ENCODE results near the gene CLEC7A. TPM values are rescaled to one million over a fixed set of nuclear protein-coding genes. Genes with fewer than 3 reads are reported as not detected.

Gene CLEC7A
- total RNA-seq, 2 experiments from 2014 or later = not detected

DNA sequence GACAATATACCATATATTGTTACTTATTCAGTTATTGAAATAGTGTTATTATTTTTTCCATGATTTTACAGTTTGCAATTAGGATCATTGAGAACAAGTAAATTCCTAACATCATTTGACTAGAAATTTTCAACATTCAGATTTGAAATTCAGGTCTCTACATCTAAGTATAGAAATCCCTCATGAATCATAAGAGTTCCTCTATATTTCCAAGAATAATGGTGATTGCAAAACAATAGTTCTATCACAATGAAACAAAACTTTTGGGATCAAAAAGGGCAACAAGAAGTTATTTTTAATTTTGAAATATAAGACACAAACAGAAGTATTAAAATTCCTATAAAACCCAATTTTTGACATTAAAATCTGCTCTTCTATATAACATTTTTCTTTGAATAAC is 42.0 kb downstream of the CLEC7A start:
- no peak overlapping the region for H3K27ac Mint-ChIP-seq
- H3K9me3 Mint-ChIP-seq (ENCODE audit: low read depth) = peaks cover 8% of the 10 kb centered on the region
- ChIA-PET CTCF (no interaction called here), POLR2A (no interaction called here)
- ATAC-seq (no peak), DNase-seq (no peak)
- peaks cover 5% of the 10 kb centered on the region for H3K27me3 Mint-ChIP-seq
- intact Hi-C loops (cut with DNase I, micrococcal nuclease) = no loop called here
- H3K4me1 Mint-ChIP-seq = no peaks in the 10 kb centered on the region
- no peaks in the 10 kb centered on the region for H3K36me3 Mint-ChIP-seq (ENCODE audit: low read depth)
- H3K4me3 Mint-ChIP-seq = no peak overlapping the region

DNA sequence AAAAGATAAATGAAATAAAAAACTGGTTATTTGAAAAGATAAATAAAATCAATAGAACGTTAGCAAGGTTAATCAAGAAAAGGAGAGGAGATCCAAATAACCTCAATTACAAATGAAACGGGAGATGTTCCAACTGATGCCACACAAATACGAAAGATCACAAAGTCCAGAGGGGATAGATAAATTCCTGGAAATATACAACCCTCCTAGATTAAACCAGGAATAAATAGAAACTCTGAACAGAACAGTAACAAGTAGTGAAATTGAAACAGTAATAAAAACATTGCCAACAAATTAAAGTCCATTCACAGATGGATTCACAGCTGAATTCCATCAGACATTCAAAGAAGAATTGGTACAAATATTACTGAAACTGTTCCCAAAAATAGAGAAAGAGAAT is 43.6 kb downstream of the CLEC7A start:
- DNase-seq (no peak), ATAC-seq (no peak)
- ChIA-PET POLR2A (no interaction called here), CTCF (no interaction called here)
- intact Hi-C loops (cut with DNase I, micrococcal nuclease) = no loop called here
- Mint-ChIP-seq H3K4me3 (no peak overlapping the region), H3K27ac (no peak overlapping the region), H3K4me1 (no peaks in the 10 kb centered on the region), H3K9me3 (ENCODE audit: low read depth) (peaks cover 8% of the 10 kb centered on the region), H3K36me3 (ENCODE audit: low read depth) (no peaks in the 10 kb centered on the region), H3K27me3 (peaks cover 5% of the 10 kb centered on the region)

DNA sequence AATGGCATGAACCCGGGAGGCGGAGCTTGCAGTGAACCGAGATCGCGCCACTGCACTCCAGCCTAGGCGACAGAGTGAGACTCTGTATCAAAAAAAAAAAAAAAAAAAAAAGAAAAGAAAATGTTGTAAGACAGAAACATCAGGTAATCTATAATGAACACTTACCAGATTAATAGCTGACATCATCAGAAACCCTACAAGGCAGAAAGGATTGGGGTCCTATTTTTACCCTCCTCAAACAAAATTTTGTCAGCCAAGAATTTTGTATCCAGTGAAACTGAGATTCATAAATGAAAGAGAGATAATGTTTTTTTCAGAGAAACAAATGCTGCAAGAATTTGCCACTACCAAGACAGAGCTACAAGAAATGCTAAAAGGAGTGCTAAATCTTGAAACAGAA is 45.3 kb downstream of the CLEC7A start:
- Mint-ChIP-seq H3K9me3 (ENCODE audit: low read depth) (peaks cover 8% of the 10 kb centered on the region), H3K27ac (no peak overlapping the region), H3K36me3 (ENCODE audit: low read depth) (no peaks in the 10 kb centered on the region), H3K4me1 (no peaks in the 10 kb centered on the region), H3K27me3 (peaks cover 6% of the 10 kb centered on the region), H3K4me3 (no peak overlapping the region)
- ATAC-seq (no peak), DNase-seq (no peak)
- ChIA-PET CTCF (no interaction called here), POLR2A (no interaction called here)
- intact Hi-C loops (cut with DNase I, micrococcal nuclease) = no loop called here

DNA sequence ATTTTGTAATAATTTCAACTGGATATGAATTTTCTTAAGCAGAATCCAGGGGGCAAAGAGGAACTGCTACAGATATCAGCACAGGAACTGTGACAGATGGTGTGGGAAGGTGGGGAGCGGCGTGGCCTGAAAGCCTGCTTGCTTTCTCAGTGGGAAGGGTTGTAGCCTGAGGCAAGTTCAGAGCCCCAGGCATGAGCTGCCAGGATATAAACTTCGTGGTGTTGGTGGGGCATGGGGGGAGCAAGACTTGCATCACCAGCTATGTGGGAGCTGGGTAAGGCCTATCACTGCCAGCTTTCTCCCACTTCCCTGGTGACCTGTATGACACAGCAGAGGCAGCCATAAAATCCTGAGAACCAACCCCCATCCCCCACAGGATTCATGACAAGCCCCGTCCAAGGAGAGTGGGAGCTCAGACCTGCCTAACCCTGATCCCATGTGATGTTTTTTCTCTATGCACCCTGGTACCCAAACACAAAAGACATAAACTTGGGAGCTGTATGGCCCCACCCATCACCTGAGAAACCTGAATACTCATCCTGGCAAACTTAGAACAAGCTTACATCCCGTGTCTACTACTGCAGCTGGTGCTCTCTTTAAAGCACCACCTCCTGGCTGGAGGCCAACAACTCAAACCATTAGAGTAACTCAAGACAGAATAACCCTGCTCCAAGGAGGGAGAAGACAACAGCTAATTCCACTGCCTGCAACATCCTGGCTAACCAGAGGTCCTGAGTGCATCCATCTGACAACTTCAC is 47.7 kb downstream of the CLEC7A start:
- ATAC-seq (no peak), DNase-seq (no peak)
- Mint-ChIP-seq H3K9me3 (ENCODE audit: low read depth) (peaks cover 8% of the 10 kb centered on the region), H3K27ac (no peak overlapping the region), H3K27me3 (peaks cover 8% of the 10 kb centered on the region), H3K4me1 (no peaks in the 10 kb centered on the region), H3K4me3 (no peak overlapping the region), H3K36me3 (ENCODE audit: low read depth) (no peaks in the 10 kb centered on the region)
- intact Hi-C loops (cut with DNase I, micrococcal nuclease) = no loop called here
- CTCF ChIA-PET = interaction anchor here (1.4 kb wide), 1 partner anchor 71 kb away, joined by 4 read pairs; no protein-coding TSS in a partner anchor
- POLR2A ChIA-PET = no interaction called here

DNA sequence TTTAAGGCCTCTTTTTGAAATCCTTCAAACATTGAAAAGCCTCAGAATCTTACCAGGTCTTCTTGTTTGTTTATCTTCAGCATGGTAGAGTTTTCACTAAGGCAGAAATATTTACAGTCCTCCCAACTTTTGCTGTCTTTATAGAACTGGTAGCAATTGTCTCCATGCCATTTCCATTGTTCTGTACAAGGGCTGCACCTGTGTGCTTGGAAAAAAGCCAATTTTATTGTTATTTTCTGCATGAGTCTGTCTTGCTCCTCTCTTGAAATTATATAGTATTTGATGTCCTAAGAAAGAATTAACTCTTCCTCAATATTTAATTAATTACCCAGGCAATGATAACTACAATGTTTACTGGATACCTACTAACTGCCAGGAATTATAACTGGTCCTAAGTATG is 54.5 kb downstream of the CLEC7A start:
- ChIA-PET CTCF (no interaction called here), POLR2A (no interaction called here)
- H3K27ac Mint-ChIP-seq = no peak overlapping the region
- intact Hi-C loops (cut with DNase I, micrococcal nuclease) = no loop called here
- H3K36me3 Mint-ChIP-seq (ENCODE audit: low read depth) = no peaks in the 10 kb centered on the region
- ATAC-seq = no peak
- H3K27me3 Mint-ChIP-seq = peaks cover 5% of the 10 kb centered on the region
- H3K4me3 Mint-ChIP-seq = no peak overlapping the region
- no peaks in the 10 kb centered on the region for H3K9me3 Mint-ChIP-seq (ENCODE audit: low read depth)
- H3K4me1 Mint-ChIP-seq = no peaks in the 10 kb centered on the region
- DNase-seq = no peak

DNA sequence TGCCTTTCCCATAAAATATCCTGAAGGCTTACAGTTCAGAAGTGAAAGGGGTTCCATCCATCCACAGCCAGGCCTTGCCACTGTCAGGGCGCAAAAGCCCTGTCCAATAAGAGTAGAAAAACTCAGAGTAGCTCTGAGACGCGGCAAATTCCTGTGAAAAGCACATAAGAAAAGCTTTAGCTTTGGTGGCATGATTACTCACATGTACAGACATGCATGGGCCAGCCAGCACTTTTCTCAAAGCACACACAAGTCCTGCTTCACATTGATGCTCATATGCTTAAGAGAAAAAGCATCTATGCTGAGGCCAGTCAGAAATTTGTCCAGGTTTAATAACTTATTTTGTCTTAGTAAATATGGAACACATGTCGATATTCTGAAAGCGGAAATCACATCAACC is 56.7 kb downstream of the CLEC7A start:
- no peak overlapping the region for H3K27ac Mint-ChIP-seq
- POLR2A ChIA-PET = no interaction called here
- CTCF ChIA-PET = interaction anchor here (0.9 kb wide), 1 partner anchor 21 kb away, joined by 3 read pairs; no protein-coding TSS in a partner anchor
- no peaks in the 10 kb centered on the region for H3K4me1 Mint-ChIP-seq
- no peaks in the 10 kb centered on the region for H3K36me3 Mint-ChIP-seq (ENCODE audit: low read depth)
- intact Hi-C loops (cut with DNase I, micrococcal nuclease) = no loop called here
- H3K4me3 Mint-ChIP-seq = no peak overlapping the region
- no peaks in the 10 kb centered on the region for H3K9me3 Mint-ChIP-seq (ENCODE audit: low read depth)
- H3K27me3 Mint-ChIP-seq = peaks cover 11% of the 10 kb centered on the region
- ATAC-seq = no peak
- DNase-seq = no peak

DNA sequence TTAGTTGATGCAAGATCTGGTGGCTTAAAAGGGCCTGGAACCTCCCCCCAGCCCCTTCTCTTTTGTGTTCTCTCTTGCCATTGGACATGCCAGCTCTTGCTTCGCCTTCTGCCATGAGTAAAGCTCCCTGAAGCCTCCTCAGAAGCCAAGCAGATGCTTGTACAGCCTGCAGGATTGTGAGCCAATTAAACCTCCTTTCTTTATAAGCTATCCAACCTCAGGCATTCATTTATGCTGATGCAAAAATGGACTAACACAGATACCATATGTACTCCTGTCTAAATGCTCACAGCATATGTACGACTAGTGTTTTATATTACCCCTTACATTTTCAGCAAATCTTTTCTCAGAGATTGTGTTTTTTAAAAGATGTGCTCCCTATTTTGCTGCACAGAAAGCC is 57.9 kb downstream of the CLEC7A start:
- H3K27ac Mint-ChIP-seq = no peak overlapping the region
- no peaks in the 10 kb centered on the region for H3K36me3 Mint-ChIP-seq (ENCODE audit: low read depth)
- no peak for ATAC-seq
- peaks cover 17% of the 10 kb centered on the region for H3K27me3 Mint-ChIP-seq
- POLR2A ChIA-PET = no interaction called here
- no peak overlapping the region for H3K4me3 Mint-ChIP-seq
- no peak for DNase-seq
- no peaks in the 10 kb centered on the region for H3K9me3 Mint-ChIP-seq (ENCODE audit: low read depth)
- intact Hi-C loops (cut with DNase I, micrococcal nuclease) = no loop called here
- no peaks in the 10 kb centered on the region for H3K4me1 Mint-ChIP-seq
- CTCF ChIA-PET = no interaction called here

DNA sequence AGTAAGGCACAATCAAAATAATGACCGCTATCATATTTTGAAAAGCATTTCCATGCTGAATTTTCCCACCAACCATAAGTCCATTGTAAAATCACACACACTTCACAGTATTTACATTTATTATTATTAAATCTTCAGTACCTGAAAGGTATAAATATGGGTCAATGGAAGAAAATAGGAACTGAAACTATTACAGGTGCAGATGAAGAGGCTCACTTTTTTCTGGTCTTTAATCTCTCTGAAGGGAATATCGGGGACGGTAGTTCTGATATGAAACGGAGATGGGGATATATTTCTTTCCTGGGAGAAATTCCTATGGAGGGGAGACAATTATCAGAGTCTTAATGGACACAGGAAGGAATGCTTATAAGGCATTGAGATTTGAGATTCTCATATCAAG is 59.6 kb downstream of the CLEC7A start:
- Mint-ChIP-seq H3K36me3 (ENCODE audit: low read depth) (no peaks in the 10 kb centered on the region), H3K27me3 (peaks cover 21% of the 10 kb centered on the region), H3K4me3 (no peak overlapping the region), H3K4me1 (no peaks in the 10 kb centered on the region), H3K9me3 (ENCODE audit: low read depth) (no peaks in the 10 kb centered on the region), H3K27ac (no peak overlapping the region)
- ATAC-seq (no peak), DNase-seq (no peak)
- POLR2A ChIA-PET = no interaction called here
- CTCF ChIA-PET = no interaction called here
- intact Hi-C loops (cut with DNase I, micrococcal nuclease) = no loop called here

DNA sequence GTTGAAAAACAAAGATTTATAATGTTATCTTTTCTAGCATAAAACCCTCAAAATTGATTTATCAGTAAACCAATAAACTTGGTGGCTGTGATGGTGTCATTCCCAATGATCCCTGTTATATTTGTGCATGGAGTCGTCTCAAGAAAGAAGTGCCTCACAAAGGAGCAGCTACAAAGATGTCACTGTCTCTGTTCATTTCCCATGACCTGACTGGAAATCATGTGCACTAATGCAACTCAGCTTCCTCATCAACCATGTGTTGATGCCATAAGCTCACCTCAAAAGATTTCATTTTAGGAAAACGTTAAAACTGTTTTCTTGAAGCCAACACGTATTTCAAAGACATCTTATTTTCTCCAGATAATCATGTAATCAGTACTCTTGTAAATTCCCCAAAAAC is 60.0 kb downstream of the CLEC7A start:
- Mint-ChIP-seq H3K4me3 (no peak overlapping the region), H3K4me1 (no peaks in the 10 kb centered on the region), H3K36me3 (ENCODE audit: low read depth) (no peaks in the 10 kb centered on the region), H3K27me3 (peaks cover 21% of the 10 kb centered on the region), H3K27ac (no peak overlapping the region), H3K9me3 (ENCODE audit: low read depth) (no peaks in the 10 kb centered on the region)
- no peak for DNase-seq
- ATAC-seq = no peak
- ChIA-PET CTCF (no interaction called here), POLR2A (interaction anchor here (0.5 kb wide), 1 partner anchor 69 kb away, joined by 3 read pairs; no protein-coding TSS in a partner anchor)
- intact Hi-C loops (cut with DNase I, micrococcal nuclease) = no loop called here

DNA sequence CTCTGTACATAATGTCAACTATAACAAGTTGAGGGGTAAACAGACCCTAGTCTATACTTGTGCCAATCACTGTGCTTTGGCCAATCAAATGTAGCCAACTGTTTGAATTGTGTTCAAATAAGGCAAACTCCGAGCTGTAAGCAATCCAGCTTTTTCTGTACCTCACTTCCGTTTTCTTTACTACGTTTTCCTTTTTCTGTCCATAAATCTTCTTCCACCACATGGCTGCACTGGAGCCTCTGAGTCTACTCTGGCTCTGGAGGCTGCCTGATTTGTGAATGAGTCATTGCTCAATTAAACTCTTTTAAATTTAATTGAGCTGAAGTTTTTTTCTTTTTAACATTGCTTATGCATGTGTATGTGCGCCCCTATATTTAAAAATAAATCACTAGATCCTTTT is 60.9 kb downstream of the CLEC7A start:
- Mint-ChIP-seq H3K9me3 (ENCODE audit: low read depth) (no peaks in the 10 kb centered on the region), H3K36me3 (ENCODE audit: low read depth) (no peaks in the 10 kb centered on the region), H3K4me1 (no peaks in the 10 kb centered on the region), H3K4me3 (no peak overlapping the region), H3K27ac (no peak overlapping the region), H3K27me3 (peaks cover 21% of the 10 kb centered on the region)
- DNase-seq (no peak), ATAC-seq (no peak)
- CTCF ChIA-PET = interaction anchor here (0.7 to 2.1 kb wide), 3 partner anchors 9 to 319 kb away, joined by 3 to 4 read pairs (median 3); no protein-coding TSS in a partner anchor
- intact Hi-C loops (cut with DNase I, micrococcal nuclease) = no loop called here
- POLR2A ChIA-PET = no interaction called here

DNA sequence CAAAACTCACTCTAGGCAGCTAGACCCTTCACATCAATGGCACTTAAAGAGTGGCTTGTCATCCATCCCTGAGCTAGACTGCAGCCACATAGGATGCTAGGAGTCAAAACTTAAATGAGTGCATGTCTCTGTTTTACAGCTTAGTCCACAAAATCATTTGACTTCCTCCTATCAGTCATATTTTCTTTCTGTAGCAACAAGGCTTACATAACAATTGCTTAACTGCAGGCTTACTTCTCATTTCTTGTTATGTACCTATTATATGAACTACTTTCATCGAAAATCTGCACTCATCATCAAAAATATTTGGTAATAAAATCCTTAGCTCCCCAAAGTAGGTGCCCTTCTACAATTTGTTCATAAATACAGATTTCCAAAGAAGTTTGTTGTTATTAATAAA is 61.4 kb downstream of the CLEC7A start:
- Mint-ChIP-seq H3K4me1 (no peaks in the 10 kb centered on the region), H3K27ac (no peak overlapping the region), H3K9me3 (ENCODE audit: low read depth) (no peaks in the 10 kb centered on the region), H3K27me3 (peaks cover 21% of the 10 kb centered on the region), H3K36me3 (ENCODE audit: low read depth) (no peaks in the 10 kb centered on the region), H3K4me3 (no peak overlapping the region)
- DNase-seq (no peak), ATAC-seq (no peak)
- intact Hi-C loops (cut with DNase I, micrococcal nuclease) = no loop called here
- CTCF ChIA-PET = interaction anchor here (0.7 to 2.1 kb wide), 3 partner anchors 8 to 319 kb away, joined by 3 to 4 read pairs (median 3); no protein-coding TSS in a partner anchor
- POLR2A ChIA-PET = no interaction called here

DNA sequence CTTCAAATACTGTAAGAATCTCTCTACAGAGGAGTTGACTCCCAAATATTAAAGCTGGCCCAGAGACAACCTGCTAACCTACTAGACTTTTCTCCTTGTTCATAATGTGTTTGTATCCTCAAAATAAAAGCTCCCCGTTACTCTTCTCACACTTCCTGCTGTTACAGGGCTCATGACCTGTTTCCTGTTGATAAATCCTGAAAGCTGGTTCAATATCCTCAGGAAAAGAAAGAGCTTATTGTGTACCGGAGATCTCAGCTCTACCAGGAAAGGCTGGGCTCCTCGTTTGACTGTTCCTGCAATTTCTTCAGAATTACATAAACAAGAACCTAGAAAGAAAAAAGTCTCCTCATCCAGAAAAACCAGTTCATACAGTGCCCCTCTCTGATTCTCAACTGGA is 62.1 kb downstream of the CLEC7A start:
- Mint-ChIP-seq H3K36me3 (ENCODE audit: low read depth) (no peaks in the 10 kb centered on the region), H3K27ac (no peak overlapping the region), H3K27me3 (peaks cover 21% of the 10 kb centered on the region), H3K4me3 (no peak overlapping the region), H3K4me1 (no peaks in the 10 kb centered on the region), H3K9me3 (ENCODE audit: low read depth) (no peaks in the 10 kb centered on the region)
- POLR2A ChIA-PET = no interaction called here
- DNase-seq (no peak), ATAC-seq (no peak)
- CTCF ChIA-PET = interaction anchor here (2.1 kb wide), 1 partner anchor 318 kb away, joined by 4 read pairs; no protein-coding TSS in a partner anchor
- intact Hi-C loops (cut with DNase I, micrococcal nuclease) = no loop called here

Data from activated CD4-positive, alpha-beta T cell treated with anti-CD3 and anti-CD28 coated beads for 36 hours (primary cell).